HFFc6 (cell line): Measurements from ENCODE around the gene COL10A1. TPM values are rescaled to one million over a fixed set of nuclear protein-coding genes. Genes with fewer than 3 reads are reported as not detected.

Experiments used
- DNase-seq: peaks from one replicate; pipeline ENCODE4 v3.0.0-alpha.2; 2018
- H3K27ac Mint-ChIP-seq: 2 replicates; pipeline ENCODE4 v1.8.0; 2020; ENCODE audit warnings: mild to moderate bottlenecking, mixed read lengths
- H3K27me3 Mint-ChIP-seq: 2 replicates; pipeline ENCODE4 v1.8.0; 2021; ENCODE audit warnings: mild to moderate bottlenecking, moderate library complexity, mixed read lengths; ENCODE audit not compliant: insufficient read depth
- H3K36me3 Mint-ChIP-seq: 2 replicates; pipeline ENCODE4 v1.8.0; 2021; ENCODE audit warnings: low read depth, mixed read lengths
- H3K4me1 Mint-ChIP-seq: 2 replicates; pipeline ENCODE4 v1.8.0; 2020; ENCODE audit warnings: low read depth, mixed read lengths
- H3K4me3 Mint-ChIP-seq: 2 replicates; pipeline ENCODE4 v1.8.0; 2020; ENCODE audit warnings: mild to moderate bottlenecking, moderate library complexity, mixed read lengths
- H3K9me3 Mint-ChIP-seq: 2 replicates; pipeline ENCODE4 v1.8.0; 2020; ENCODE audit warnings: mild to moderate bottlenecking, mixed read lengths
- CTCF ChIP-seq: fragments of 200-600 bp; sonication (generic); IDR thresholded peaks from 2 replicates; pipeline ENCODE4 v1.5.0; 2021; ENCODE audit warnings: antibody characterized with exemption, mild to moderate bottlenecking
- total RNA-seq, 6 experiments: library from RNA; stranded (reverse); fragmentation: NEBNext Ultra II Directional; extraction: Animal tissue kit (Norgen Biotek cat#: 25700); gene quantifications; 2 replicates in 1 of 6; 3 replicates in 5 of 6; pipeline ENCODE4 v1.2.3, GENCODE V29; 2021

Gene COL10A1
- total RNA-seq, 6 experiments from 2014 or later = 0.91 to 3.3 (median 1.9) TPM

- peak; percentile 91 for DNase-seq
- H3K4me1 Mint-ChIP-seq = peaks cover 52% of the 10 kb centered on the region
- H3K9me3 Mint-ChIP-seq = no peaks in the 10 kb centered on the region
- peak; percentile 57; the same call in 1 of the 2 replicates for TF ChIP-seq CTCF
- H3K27ac Mint-ChIP-seq = peak overlapping the region; percentile 75
- peaks cover 2% of the 10 kb centered on the region for H3K27me3 Mint-ChIP-seq
- peaks cover 8% of the 10 kb centered on the region for H3K36me3 Mint-ChIP-seq
- H3K4me3 Mint-ChIP-seq = no peak overlapping the region; the same call in 1 of the 2 replicates
Observed at GRCh38 chr6:116087437-116088027, 38.4 kb downstream of the COL10A1 start.

- peaks cover 47% of the 10 kb centered on the region for H3K4me1 Mint-ChIP-seq
- peak; percentile 5 for DNase-seq
- H3K27me3 Mint-ChIP-seq = peaks cover 2% of the 10 kb centered on the region
- H3K9me3 Mint-ChIP-seq = no peaks in the 10 kb centered on the region
- H3K27ac Mint-ChIP-seq = no peak overlapping the region
- peaks cover 1% of the 10 kb centered on the region for H3K36me3 Mint-ChIP-seq
- no peak overlapping the region for H3K4me3 Mint-ChIP-seq
- no peak for TF ChIP-seq CTCF
Observed at GRCh38 chr6:116084284-116084683, 41.6 kb downstream of the COL10A1 start.

GRCh38 chr6:116083052-116083451 is 42.9 kb downstream of the COL10A1 start:
- TF ChIP-seq CTCF = no peak
- no peak overlapping the region for H3K4me3 Mint-ChIP-seq
- H3K27ac Mint-ChIP-seq = no peak overlapping the region
- H3K9me3 Mint-ChIP-seq = no peaks in the 10 kb centered on the region
- no peaks in the 10 kb centered on the region for H3K36me3 Mint-ChIP-seq
- peaks cover 35% of the 10 kb centered on the region for H3K4me1 Mint-ChIP-seq
- H3K27me3 Mint-ChIP-seq = peaks cover 2% of the 10 kb centered on the region
- no peak for DNase-seq

- H3K36me3 Mint-ChIP-seq = no peaks in the 10 kb centered on the region
- no peaks in the 10 kb centered on the region; the same call in none of the 2 replicates for H3K27me3 Mint-ChIP-seq
Observed at GRCh38 chr6:116078945-116079344, 47.0 kb downstream of the COL10A1 start.

GRCh38 chr6:116078522-116078921 is 47.4 kb downstream of the COL10A1 start:
- H3K36me3 Mint-ChIP-seq = no peaks in the 10 kb centered on the region
- peaks cover 26% of the 10 kb centered on the region for H3K4me1 Mint-ChIP-seq
- H3K4me3 Mint-ChIP-seq = no peak overlapping the region
- no peak for TF ChIP-seq CTCF
- no peaks in the 10 kb centered on the region for H3K9me3 Mint-ChIP-seq
- no peak for DNase-seq
- no peaks in the 10 kb centered on the region; the same call in none of the 2 replicates for H3K27me3 Mint-ChIP-seq
- H3K27ac Mint-ChIP-seq = no peak overlapping the region

More at GRCh38 chr6:116078945-116079344, 47.0 kb downstream of the COL10A1 start:
- no peak for DNase-seq
- no peak for TF ChIP-seq CTCF
- H3K9me3 Mint-ChIP-seq = no peaks in the 10 kb centered on the region
- H3K4me3 Mint-ChIP-seq = no peak overlapping the region
- peaks cover 25% of the 10 kb centered on the region for H3K4me1 Mint-ChIP-seq
- no peak overlapping the region for H3K27ac Mint-ChIP-seq
